ENCODE data around the gene PTAR1.
"Not testable (repeated sequence)": the region's sequence is repeated elsewhere in the genome, so short reads cannot be mapped to it uniquely, and the experiment has no call there.

Gene PTAR1

DNA sequence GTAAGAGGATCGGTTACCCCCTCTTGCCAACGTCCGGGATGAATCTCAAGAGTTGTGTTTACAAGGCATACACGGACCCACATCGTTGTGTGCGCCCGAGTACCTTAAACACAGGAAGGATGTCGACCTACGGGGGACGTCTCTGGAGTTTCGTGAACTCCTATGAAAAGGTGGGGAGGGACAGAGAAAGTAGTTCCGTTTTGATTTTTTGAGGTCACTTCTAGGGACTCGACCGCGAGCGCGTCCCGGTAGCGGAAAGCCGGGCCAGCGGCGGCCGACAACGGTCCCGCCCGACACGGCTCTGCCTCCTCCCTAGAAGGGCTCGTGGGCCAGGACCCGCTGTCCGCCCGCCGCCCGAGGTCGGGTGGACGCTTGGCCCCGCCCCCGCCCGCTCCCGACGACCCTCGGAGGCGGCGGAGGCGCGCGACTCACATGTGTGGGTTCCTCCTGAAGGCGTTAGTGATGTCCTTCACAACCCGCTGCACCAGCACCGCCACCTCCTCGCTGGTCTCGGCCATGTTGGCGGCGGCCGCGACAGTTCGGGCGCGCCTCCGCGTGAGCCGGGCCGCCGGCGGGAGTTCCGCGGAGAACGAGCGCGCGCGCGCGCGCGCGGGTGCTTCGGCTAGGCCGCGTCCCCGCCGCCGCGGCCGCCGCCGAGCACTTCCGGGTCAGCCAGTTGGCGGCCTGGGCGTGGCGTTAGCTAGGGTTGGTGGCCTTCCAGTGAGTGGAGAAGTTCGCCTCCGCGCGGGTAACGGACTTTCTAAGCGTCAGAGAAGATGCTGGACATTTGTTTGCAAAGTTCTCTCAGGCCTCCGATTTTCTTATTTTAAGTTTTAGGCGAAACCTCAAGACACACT, at the start of gene PTAR1:
Gene PTAR1 (minus strand): TSS at position 591 of the 857 bp plus-strand sequence. CDS start 73 bp downstream, at position 518.
- peak; percentile 92 for DNase-seq

GRCh38 chr9:69809304-69809863, 49.6 kb upstream of the PTAR1 start:
- DNase-seq: peak; percentile 23

DNA sequence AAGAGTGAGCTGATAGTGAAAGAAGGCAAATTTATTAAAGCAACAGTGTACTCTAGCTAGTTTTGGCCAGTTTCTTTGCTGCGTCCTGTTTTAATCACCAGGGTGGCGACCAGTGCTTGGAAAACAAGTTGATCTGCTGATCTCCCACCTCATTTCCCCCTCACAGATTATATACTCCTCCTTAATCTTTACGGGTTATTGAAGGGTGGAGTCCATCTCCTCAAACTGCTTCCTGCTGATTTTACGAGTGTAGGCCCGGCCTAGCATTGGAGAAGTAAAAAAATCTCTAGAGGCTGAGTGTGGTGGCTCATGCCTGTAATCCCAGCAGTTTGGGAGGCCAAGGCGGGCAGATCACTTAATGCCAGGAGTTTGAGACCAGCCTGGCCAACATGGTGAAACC, 46.8 kb upstream of the PTAR1 start:
- peak; percentile 34 for DNase-seq

- no peak for DNase-seq
Observed at GRCh38 chr9:69805962-69806515, 46.2 kb upstream of the PTAR1 start.

- DNase-seq: no peak
Observed at GRCh38 chr9:69801989-69802388, 42.2 kb upstream of the PTAR1 start.

DNA sequence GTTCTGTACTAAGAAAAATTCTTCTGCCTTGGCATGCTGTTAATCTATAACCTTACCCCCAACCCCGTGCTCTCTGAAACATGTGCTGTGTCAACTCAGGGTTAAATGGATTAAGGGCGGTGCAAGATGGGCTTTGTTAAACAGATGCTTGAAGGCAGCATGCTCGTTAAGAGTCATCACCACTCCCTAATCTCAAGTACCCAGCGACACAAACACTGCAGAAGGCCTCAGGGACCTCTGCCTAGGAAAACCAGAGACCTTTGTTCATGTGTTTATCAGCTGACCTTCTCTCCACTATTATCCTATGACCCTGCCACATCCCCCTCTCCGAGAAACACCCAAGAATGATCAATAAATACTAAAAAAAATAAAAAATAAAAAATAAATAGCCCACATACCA, 40.2 kb upstream of the PTAR1 start:
- not testable (repeated sequence) for DNase-seq

DNA sequence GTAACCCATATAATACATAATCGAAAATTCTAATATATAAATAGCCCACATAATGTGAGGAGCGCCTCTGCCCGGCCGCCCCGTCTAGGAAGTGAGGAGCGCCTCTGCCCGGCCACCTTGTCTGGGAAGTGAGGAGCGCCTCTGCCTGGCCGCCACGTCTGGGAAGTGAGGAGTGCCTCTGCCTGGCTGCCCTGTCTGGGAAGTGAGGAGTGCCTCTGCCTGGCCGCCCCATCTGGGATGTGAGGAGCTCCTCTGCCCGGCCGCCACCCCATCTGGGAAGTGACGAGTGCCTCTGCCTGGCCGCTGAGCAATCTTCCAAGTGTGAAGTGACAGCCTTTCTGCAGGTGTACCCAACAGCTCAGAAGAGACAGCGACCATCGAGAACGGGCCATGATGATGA, 39.7 kb upstream of the PTAR1 start:
- DNase-seq: not testable (repeated sequence)

DNA sequence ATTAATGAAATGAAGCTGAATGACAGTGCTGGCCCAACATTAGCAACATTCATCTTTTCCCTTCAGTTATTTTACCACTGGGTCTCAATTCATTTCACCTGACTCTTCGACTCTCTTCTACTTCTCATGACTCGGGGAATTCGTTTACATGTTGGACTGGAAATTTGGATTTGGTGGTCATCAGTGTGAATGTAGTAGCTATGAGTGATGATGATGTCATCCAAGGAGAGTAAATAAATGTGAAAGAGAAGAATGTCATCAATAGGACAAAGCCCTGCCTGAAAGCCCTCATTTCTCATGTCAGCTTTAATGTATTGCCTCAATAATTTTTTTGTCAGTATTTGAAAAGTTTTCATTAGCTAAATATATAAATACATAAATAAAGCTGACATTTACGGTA, 38.9 kb upstream of the PTAR1 start:
- DNase-seq: no peak

DNA sequence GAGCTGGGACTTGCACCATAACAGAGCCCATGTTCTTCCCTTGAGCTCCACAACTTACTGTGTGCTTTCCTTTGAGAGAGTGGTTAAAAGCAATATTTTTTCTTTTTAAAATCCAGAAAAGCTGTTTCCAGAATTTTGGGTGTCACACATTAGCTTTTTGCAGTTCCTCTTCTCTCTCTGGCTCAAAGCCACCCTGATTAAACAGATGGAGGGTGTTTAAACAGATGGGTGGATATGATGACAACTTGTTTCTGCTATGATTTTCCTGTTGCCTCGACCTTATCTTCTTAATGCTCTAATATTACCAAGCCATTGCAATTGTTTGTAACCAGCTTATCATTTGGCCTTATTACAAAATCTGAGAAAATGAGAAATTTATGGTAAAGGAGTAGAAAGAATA, 37.9 kb upstream of the PTAR1 start:
- DNase-seq: peak; percentile 19

DNA sequence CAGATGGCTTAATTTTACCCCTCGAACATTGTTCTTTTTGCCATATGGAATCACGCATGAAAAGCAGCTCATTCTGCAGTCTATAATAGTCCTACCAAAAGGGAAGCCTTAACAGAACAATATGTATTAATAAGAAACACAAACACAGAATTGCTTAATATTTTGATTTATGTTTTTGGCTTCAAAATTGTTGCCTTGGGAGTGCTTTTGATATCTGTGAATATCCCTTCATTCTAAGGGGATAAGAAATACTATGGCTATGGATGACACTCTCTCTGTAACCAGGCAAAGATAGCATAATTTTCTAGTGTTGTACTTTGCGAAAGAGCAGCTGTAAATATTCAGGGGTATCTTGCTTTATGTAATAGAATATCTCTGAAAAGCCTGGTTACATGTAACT, 34.5 kb upstream of the PTAR1 start:
- DNase-seq: no peak

DNA sequence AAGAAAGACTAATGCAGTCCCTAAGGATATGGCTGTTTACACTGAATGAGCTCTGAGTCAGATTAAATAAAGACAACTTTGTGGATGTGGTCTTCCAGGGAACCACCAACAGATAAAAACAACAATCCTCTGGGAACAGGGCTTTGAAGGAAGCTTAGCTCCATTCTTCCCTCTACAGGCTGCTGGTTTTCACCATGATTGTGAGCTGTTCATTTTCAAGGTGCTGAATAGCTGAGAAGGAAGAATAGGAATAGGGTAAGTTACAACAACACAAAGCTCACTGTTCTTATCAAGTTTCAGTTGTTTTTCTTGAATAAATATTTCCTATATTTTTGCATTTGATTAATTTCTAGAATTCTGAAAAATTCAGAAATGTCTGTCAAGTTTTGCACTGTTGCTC, 25.9 kb upstream of the PTAR1 start:
- DNase-seq: no peak

DNA sequence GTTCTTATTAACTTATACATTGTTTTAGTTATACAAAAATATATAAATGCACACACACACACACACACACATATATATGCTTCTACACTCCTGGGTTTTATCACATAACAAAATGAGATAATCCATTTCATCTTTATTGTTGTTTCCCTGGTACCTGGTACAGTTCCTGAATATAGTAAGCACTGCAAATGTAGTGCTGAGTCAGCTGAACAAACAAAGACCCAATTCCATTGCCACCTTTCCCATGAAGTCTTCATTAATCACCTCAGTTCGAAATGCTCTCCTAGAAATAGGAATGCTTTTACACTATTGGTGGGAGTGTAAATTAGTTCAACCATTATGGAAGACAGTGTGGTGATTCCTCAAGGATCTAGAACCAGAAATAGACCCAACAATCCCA, 13.4 kb upstream of the PTAR1 start:
- no peak for DNase-seq

DNA sequence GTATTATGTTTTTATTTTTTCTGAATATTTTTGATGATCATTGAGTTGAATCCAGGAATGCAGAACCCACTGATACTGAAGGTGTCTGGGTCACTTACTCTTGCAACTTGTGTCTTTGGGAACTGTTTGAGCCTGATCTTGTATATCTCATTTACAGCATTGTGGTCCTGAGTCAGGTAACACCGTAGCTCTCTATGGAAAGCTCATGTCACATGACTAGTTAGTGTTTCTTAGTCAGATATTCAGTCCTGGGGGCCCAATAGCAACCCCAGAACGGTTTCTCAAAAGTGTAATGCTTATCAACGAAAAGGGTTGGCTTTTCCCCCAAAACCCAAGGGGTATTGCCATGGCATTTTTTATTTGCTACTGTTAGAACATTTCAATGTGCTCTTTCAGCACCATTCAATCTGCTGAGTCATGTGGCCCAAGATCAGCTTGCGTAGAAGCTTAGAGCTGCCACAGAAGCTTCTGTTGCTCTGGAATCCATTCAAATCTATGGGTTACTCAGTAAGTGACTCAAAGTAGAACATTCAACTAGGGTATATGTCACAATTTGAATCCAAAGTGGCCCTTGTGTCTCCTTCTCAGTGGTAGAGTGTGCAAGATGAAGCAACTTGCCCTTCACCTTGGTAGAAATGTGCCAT, 12.1 kb upstream of the PTAR1 start:
- no peak for DNase-seq

- DNase-seq: no peak
Observed at GRCh38 chr9:69768716-69769115, 8.9 kb upstream of the PTAR1 start.

GRCh38 chr9:69768101-69768500, 8.3 kb upstream of the PTAR1 start:
- DNase-seq: no peak

DNA sequence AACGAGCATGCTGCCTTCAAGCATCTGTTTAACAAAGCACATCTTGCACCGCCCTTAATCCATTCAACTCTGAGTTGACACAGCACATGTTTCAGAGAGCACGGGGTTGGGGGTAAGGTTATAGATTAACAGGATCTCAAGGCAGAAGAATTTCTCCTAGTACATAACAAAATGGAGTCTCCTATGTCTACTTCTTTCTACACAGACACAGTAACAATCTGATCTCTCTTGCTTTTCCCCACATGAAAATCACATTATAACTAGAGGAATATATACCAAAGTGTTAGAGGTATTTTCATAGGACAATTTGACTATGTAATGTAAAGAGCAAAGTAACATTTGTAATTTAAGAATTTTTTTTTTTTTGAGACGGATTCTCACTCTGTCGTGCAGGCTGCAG, 4.1 kb upstream of the PTAR1 start:
- DNase-seq: not testable (repeated sequence)

DNA sequence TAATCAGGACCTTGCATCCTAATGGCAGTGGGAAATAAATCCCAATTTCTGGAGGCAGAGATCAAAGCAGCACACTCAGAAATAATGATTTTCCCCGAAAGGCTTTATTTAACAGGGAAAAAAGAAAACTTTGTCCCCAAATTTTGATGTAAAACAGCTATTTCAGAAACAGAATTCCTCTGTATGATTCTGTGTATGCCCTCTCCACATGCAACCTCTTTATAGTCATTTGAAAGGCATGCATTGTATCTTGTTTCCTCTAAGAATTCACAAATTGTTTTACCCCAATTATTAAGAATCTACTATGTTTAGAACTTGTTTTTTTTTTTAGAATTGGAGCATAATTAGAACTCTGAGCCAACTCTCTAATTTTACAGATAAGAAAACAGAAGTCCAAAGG, 2.7 kb upstream of the PTAR1 start:
- no peak for DNase-seq

- DNase-seq: no peak
Observed at GRCh38 chr9:69760278-69760610, 433 bp upstream of the PTAR1 start.

- peak; percentile 50 for DNase-seq
Observed at GRCh38 chr9:69759021-69759420, 790 bp downstream of the PTAR1 start.

GRCh38 chr9:69757996-69758675, 1.7 kb downstream of the PTAR1 start:
- peak; percentile 13 for DNase-seq

DNA sequence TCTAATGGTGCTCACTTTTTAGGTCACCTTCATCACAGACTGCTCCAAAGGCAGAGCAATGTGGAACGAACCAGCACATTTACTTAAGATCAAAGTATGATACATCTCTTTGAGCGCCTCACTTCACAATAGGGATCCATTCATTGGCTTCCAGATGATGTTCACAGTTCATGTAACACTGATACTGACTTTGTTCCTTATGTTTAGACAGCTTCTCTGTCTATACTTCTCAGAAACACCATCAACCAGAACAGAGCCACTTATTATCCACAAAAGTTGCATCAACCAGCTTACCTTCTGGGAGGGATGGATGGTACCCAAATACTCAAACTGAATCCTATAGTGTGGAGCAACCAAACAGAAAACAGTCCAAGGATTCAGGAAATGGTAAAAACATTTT, 4.6 kb downstream of the PTAR1 start:
- no peak for DNase-seq

DNA sequence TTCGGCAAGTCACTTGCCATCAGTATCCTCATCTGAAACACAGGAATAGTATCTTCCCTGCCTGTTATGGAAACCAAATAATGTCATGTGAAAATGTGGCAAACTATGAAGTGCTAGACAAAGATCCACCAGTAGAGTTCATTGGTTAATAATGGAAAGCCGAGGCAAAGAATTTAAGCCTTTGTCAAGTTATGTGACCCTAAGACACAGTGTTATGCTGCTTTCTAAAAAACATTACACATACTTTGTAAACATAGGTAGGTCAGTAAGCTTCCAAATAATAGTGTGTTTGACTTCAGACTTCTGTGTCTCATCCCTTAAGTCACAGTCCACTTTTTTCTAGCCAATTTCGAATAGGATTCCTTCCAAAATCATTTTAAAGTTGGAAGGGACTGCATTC, 6.0 kb downstream of the PTAR1 start:
- no peak for DNase-seq

GRCh38 chr9:69750085-69750484, 9.7 kb downstream of the PTAR1 start:
- no peak for DNase-seq
